ENCODE measurements around the gene SLC4A8. TPM values are rescaled to one million over a fixed set of nuclear protein-coding genes. Genes with fewer than 3 reads are reported as not detected.

SLC4A8 gene
- total RNA-seq, 1 experiment from 2014 or later = 1.4 TPM

DNA sequence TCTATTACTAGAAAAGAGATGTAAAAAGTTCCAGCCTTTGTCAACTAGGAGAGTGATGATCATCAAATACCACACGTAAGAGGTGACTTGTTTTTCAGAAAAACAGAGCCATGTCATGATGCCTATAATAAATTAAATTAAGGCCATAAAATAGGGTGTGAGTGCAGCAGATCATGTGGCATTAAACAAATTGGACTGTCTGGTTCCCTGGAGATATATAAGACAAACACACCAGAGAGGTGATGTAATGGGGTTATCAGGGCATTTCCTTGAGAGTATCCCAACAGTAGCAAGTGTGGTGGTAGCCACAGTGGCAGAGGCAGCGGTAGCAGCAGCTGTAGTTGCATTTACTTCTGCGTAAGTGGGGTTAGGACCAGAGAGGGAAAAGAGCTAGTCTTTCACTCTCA, 18.8 kb upstream of the SLC4A8 start (continued):
- TF ChIP-seq RAD21 (IDR thresholded peaks at IDR 0.05; ENCODE audit: low read depth) (no peak), SIN3A (IDR thresholded peaks at IDR 0.05; ENCODE audit: low read depth) (no peak), ZFX (IDR thresholded peaks at IDR 0.05) (no peak), ZNF274 (IDR thresholded peaks at IDR 0.05; ENCODE audit: low read depth, low read length) (no peak), CEBPB (IDR thresholded peaks at IDR 0.05; ENCODE audit: low read depth) (no peak), POLR2A (IDR thresholded peaks at IDR 0.05; ENCODE audit: borderline replicate concordance, extremely low read depth, insufficient read depth, insufficient read length) (no peak), JUND (IDR thresholded peaks at IDR 0.05) (no peak)
- TF ChIP-seq, protein P1, sequence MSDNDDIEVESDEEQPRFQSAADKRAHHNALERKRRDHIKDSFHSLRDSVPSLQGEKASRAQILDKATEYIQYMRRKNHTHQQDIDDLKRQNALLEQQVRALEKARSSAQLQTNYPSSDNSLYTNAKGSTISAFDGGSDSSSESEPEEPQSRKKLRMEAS (IDR thresholded peaks at IDR 0.05) = no peak

DNA sequence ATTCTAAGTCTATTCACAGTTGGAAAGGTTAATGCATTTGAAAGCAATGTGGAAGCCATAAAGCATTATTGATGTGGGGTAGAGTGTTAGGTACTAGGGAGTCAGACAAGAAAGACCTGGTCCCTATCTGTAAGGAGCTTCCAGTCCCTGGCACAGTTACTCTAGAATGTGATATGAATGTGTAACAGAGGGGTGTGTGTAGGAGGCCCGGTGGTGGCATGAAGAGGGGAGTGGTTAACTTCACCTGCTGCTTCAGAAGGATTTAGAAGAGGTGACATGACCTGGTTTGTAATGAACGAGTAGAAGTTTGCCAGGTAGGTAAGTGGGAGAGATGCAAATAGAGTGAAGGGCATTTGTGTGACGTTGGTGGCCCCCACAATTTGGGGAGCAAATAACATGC, 18.3 kb upstream of the SLC4A8 start:
- CTCF ChIA-PET = no interaction called here
- intact Hi-C loops (cut with micrococcal nuclease) = no loop called here
- no TSS peak for BruUV-seq (replicated peaks)
- no peak overlapping the region for H3K4me2 ChIP-seq (ENCODE audit: low read length)
- no peak for DNase-seq (ENCODE audit: low read depth, low spot score)
- H3K9ac ChIP-seq (ENCODE audit: low read length) = no peak overlapping the region
- no peak overlapping the region for H2AFZ ChIP-seq (ENCODE audit: low read depth, low read length, poor library complexity, severe bottlenecking)
- no peaks in the 10 kb centered on the region for H3K36me3 ChIP-seq (ENCODE audit: control insufficient read depth in 1 of 2, insufficient read depth in 2 of 2, low read length in 2 of 2)
- no peaks in the 10 kb centered on the region for H4K20me1 ChIP-seq (ENCODE audit: insufficient read depth)
- H3K4me1 ChIP-seq (ENCODE audit: control insufficient read depth in 1 of 2, insufficient read depth in 2 of 2, low read length in 2 of 2) = no peaks in the 10 kb centered on the region
- no peak for ATAC-seq
- RAD21 ChIA-PET (ENCODE audit: low non-redundant PET in 1 of 2, low total read pairs in 2 of 2, uncharacterized antibody in 2 of 2, unreplicated experiment in 2 of 2) = no interaction called here
- H3K9me3 ChIP-seq (ENCODE audit: control insufficient read depth in 1 of 2, insufficient read depth in 1 of 2, low read depth in 1 of 2, low read length in 2 of 2) = no peaks in the 10 kb centered on the region
- no peaks in the 10 kb centered on the region for H3K9me2 ChIP-seq (ENCODE audit: insufficient read depth)
- no peak overlapping the region for H3K4me3 ChIP-seq (replicated peaks in 1 of 2; ENCODE audit: low read depth in 1 of 2, low read length in 2 of 2)
- no peaks in the 10 kb centered on the region for H3K79me2 ChIP-seq (ENCODE audit: insufficient read depth, low read length)
- H3K27me3 ChIP-seq (ENCODE audit: insufficient read depth, low read length) = no peaks in the 10 kb centered on the region; the same call in 1 of the 2 replicates
- POLR2A ChIA-PET = no interaction called here
- H3K27ac ChIP-seq (ENCODE audit: low read depth, low read length) = no peak overlapping the region
- no peak for TF ChIP-seq SIN3A (IDR thresholded peaks at IDR 0.05; ENCODE audit: low read depth)
- no peak for TF ChIP-seq POLR2A (IDR thresholded peaks at IDR 0.05; ENCODE audit: borderline replicate concordance, extremely low read depth, insufficient read depth, insufficient read length)
- TF ChIP-seq, protein P2, sequence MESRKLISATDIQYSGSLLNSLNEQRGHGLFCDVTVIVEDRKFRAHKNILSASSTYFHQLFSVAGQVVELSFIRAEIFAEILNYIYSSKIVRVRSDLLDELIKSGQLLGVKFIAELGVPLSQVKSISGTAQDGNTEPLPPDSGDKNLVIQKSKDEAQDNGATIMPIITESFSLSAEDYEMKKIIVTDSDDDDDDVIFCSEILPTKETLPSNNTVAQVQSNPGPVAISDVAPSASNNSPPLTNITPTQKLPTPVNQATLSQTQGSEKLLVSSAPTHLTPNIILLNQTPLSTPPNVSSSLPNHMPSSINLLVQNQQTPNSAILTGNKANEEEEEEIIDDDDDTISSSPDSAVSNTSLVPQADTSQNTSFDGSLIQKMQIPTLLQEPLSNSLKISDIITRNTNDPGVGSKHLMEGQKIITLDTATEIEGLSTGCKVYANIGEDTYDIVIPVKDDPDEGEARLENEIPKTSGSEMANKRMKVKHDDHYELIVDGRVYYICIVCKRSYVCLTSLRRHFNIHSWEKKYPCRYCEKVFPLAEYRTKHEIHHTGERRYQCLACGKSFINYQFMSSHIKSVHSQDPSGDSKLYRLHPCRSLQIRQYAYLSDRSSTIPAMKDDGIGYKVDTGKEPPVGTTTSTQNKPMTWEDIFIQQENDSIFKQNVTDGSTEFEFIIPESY (IDR thresholded peaks at IDR 0.05; ENCODE audit: extremely low read depth, insufficient replicate concordance, low read length) = no peak
- TF ChIP-seq CEBPB (IDR thresholded peaks at IDR 0.05; ENCODE audit: low read depth) = no peak
- TF ChIP-seq ZNF274 (IDR thresholded peaks at IDR 0.05; ENCODE audit: low read depth, low read length) = no peak
- TF ChIP-seq, protein P3, sequence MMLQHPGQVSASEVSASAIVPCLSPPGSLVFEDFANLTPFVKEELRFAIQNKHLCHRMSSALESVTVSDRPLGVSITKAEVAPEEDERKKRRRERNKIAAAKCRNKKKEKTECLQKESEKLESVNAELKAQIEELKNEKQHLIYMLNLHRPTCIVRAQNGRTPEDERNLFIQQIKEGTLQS (IDR thresholded peaks at IDR 0.05) = no peak
- no peak for TF ChIP-seq POLR2AphosphoS5 (IDR thresholded peaks at IDR 0.05; ENCODE audit: low read depth, low read length)
- TF ChIP-seq EZH2 (IDR thresholded peaks at IDR 0.05) = no peak
- TF ChIP-seq EGR1 (IDR thresholded peaks at IDR 0.05; ENCODE audit: low read depth) = no peak
- no peak for TF ChIP-seq TCF7L2 (IDR thresholded peaks at IDR 0.05; ENCODE audit: borderline replicate concordance, extremely low read depth, insufficient read depth, insufficient read length)
- no peak for TF ChIP-seq SRF (IDR thresholded peaks at IDR 0.05; ENCODE audit: low read depth)
- TF ChIP-seq, protein P4, sequence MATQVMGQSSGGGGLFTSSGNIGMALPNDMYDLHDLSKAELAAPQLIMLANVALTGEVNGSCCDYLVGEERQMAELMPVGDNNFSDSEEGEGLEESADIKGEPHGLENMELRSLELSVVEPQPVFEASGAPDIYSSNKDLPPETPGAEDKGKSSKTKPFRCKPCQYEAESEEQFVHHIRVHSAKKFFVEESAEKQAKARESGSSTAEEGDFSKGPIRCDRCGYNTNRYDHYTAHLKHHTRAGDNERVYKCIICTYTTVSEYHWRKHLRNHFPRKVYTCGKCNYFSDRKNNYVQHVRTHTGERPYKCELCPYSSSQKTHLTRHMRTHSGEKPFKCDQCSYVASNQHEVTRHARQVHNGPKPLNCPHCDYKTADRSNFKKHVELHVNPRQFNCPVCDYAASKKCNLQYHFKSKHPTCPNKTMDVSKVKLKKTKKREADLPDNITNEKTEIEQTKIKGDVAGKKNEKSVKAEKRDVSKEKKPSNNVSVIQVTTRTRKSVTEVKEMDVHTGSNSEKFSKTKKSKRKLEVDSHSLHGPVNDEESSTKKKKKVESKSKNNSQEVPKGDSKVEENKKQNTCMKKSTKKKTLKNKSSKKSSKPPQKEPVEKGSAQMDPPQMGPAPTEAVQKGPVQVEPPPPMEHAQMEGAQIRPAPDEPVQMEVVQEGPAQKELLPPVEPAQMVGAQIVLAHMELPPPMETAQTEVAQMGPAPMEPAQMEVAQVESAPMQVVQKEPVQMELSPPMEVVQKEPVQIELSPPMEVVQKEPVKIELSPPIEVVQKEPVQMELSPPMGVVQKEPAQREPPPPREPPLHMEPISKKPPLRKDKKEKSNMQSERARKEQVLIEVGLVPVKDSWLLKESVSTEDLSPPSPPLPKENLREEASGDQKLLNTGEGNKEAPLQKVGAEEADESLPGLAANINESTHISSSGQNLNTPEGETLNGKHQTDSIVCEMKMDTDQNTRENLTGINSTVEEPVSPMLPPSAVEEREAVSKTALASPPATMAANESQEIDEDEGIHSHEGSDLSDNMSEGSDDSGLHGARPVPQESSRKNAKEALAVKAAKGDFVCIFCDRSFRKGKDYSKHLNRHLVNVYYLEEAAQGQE (IDR thresholded peaks at IDR 0.05; ENCODE audit: low read depth) = no peak
- no peak for TF ChIP-seq ZFX (IDR thresholded peaks at IDR 0.05)
- TF ChIP-seq YY1 (IDR thresholded peaks at IDR 0.05; ENCODE audit: extremely low read depth, insufficient replicate concordance, low read depth, low read length) = no peak

Data from HCT116 (cell line).